NCI-H1694 (cell line): ENCODE measurements around the gene CACNA1F.

ENCODE experiments used
- DNase-seq: peaks from one replicate; lab custom pipeline; 2025; lab: John Stamatoyannopoulos, UW

The CACNA1F gene

DNA sequence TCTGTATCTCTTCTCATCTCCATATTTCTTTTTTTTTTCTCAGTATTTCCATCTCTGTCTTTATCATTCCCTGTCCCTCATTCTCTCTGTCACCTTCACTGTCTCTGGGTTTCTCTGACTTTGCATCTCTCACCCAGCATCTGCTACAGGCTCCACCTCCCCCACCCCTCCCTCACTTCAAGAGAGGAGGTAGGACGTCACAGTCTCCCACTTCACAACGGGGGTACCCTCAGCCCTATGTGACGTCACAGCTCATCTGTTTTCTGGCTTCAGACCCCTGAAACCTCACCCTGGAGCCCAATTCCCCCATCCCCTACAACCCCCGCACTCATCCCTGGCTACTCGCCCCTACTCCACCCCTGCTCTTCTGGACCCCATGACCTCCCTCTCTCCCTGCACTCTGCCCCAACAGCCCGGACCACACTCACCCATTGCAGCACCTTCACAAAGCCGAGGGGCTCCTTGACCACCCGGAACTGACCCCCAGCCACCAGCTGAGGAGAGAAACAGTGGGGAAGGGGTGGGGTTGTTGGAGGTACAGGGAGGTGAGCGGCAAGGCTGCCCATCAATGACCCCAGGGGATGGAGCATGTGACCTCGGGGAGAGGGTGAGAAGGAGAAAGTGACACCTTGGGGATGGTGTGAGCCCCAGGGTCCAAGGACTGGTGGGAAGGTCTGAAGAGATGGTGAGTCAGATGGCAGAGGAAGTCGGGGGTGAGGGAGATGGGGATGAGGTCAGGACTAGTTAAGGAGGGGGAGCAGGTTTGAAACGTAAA is 34.4 kb downstream of the CACNA1F start:
- no peak for DNase-seq

- no peak for DNase-seq
Measured at GRCh38 chrX:49197543-49198087, 35.5 kb downstream of the CACNA1F start.

GRCh38 chrX:49193542-49193964 is 39.6 kb downstream of the CACNA1F start:
- DNase-seq, result no peak

DNA sequence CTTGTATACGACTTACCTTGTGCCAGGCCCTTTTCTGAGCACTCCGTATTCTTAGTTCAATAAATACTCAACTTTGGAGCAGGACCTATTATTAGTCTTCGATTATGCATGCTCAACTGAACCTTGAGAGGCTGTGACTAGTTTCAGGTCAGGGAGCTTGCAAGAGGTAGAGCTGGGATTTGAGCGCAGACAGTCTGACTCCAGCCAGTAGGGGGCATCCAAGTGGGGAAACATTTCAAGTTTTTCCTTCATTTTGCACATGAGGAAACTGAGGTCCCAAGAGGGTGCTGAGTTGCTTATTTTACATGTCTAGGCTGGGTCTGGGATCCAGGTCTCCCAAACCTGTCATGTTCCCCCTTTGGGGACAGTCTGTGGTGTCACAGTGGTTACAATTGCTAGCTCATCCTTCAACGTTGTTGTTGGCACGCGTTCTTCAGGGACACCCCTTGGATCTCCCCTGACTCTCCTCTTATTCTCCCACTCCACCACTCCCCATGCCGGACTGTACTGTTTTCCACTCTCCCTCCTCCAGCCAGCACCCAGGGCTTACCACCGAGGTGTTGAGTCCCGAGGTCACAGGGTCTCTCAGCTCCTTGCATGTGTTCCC is 40.3 kb downstream of the CACNA1F start:
- peak; percentile 16 for DNase-seq

- peak; percentile 28 for DNase-seq
Measured at GRCh38 chrX:49191574-49192011, 41.5 kb downstream of the CACNA1F start.

- DNase-seq, result peak; percentile 98
Measured at GRCh38 chrX:49190821-49191573, 42.1 kb downstream of the CACNA1F start.

- DNase-seq, result no peak
Measured at GRCh38 chrX:49189606-49190005, 43.5 kb downstream of the CACNA1F start.

DNA sequence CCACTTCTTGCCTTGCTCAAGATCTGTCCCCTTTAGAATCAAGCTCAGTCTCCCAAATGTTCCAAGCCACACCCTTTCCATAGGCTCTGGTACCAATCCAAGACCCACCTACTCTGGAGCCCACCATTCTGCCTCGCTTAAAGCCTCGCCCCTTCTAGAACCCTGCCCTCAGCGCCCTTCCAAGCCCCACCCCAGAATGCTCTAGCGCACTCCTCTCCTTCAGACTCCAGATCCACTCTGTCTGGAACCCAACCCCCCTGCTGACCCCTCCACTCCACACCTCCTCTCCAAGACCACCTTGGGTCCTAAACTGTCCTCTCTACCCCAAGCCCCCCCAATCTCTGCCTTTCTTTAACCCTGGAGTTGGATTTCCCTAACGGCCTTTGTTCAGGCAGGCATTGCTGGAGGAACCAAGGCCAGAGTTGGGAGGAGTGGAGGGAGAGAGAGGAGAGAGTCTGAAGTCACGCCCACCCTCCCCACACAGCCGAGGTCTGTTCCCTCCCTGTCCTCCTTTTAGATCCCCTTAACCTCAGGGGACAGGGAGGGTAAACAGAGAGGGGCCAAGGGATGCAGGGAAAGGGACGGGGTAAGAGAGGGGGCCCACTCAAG is 44.6 kb downstream of the CACNA1F start:
- DNase-seq, result no peak

GRCh38 chrX:49187526-49187925 is 45.6 kb downstream of the CACNA1F start:
- DNase-seq, result no peak

DNA sequence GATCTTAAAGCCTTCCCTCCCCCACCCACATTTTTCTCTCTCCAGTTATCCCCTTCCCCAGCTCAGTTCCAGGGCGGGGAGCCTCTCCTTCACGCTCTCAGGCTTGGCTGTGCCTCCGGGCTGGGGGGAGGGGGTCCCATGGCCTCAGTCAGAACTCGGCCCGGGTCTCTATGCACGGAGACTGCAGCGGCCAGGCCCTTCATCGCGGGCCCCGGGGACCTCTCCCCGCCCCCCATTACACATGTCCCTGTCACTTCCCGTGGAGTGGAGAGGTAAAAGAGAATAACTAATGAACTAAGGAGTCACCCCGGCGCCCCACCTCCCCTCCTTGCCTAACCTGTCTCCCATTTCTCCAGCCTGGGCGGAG is 46.1 kb downstream of the CACNA1F start:
- no peak for DNase-seq

DNA sequence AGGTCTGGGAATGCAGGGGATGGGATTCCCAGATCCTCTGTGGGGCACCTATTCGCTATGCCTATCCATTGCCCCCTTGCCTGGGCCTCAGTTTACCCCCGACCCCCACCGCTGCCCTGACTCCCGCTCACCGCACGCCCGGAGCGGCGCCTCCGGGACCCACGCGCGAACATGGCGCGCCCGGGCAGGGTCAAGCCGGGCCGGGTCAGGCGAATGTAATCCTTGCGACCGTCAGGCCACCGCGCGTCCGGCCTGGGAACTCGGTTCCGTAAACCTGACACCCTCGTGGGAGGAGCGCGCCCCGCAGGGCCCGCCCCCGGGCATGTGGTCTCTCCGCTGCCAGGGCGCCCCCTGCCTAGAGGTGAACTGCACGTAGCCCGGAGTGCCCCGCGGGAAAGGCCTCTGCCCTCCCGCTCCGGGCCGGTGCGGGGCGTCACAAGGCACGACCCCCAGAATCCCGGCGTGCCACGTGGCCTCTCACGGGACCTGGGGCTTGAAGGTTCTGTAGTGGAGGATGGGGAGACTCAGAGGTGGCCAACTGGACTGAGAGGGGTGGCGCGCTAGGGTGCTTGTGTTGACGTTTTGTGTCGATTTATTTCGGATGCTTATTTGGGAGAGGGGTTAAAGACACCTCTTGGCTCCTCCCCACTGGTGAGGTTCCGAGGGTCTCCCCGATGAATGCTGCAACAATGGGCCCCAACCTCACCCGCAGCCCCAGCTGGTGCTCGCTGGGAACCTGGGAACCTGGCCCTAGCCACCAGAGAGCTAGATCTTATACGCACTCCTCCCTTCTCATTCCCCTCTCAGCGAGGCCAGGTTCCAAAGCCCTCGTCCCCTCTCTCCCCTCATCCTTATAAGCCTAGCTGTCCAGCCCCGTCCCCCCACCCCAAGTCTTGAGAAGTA is 46.8 kb downstream of the CACNA1F start, which contains the start of gene PRICKLE3:
PRICKLE3 (minus strand) TSS at position 249 of the 903 bp plus-strand sequence; CDS start at position 173, 76 bp downstream.
- peak; percentile 20 for DNase-seq

- DNase-seq, result no peak
Measured at GRCh38 chrX:49184294-49185281, 48.6 kb downstream of the CACNA1F start.

DNA sequence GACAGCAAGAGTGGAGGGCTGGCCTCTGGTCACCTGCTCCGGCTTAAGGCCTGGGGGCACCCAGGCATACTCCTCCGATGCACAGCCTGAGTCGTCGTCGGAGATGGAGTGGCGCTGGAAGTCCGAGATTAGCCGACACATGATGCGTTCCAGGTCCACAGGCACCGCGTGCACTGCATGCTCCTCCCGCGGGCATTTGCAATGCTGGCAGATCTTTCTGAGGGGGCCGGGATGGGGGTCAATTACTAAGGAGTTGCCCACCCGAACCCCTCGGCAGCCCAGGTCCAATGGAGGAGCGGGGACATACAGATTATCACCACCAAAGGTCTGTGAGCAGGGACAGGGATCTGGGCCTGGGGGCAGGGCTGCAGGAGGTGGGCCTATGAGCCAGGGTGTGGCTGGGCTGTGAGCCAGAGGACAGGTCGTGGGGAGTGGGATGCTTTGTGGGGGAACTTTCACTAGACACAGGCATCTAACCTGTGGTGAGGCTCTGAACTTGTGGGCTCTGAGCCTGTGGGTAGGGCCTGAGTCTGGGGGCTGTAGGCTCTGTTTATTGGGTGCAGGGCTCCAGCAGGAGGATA is 49.3 kb downstream of the CACNA1F start:
- DNase-seq, result no peak

GRCh38 chrX:49179358-49179757 is 53.8 kb downstream of the CACNA1F start:
- no peak for DNase-seq

GRCh38 chrX:49178537-49178936 is 54.6 kb downstream of the CACNA1F start:
- no peak for DNase-seq

GRCh38 chrX:49177873-49178480 is 55.2 kb downstream of the CACNA1F start:
- no peak for DNase-seq

GRCh38 chrX:49177338-49177833 is 55.8 kb downstream of the CACNA1F start:
- no peak for DNase-seq

- DNase-seq, result no peak
Measured at GRCh38 chrX:49176421-49177326, 56.5 kb downstream of the CACNA1F start.
